ENCODE results near the gene DAP3. TPM values are rescaled to one million over a fixed set of nuclear protein-coding genes. Genes with fewer than 3 reads are reported as not detected.
A peak's percentile ranks its signal among the peaks of the same experiment; 100 is the strongest.

The DAP3 gene
- total and polyA plus RNA-seq, 9 of the 15 experiments (the other 6 are each of a cell fraction or from before 2014, with no cell fraction given): 155 to 484 (median 298) TPM

GRCh38 chr1:155688324-155689080 lies 389 bp upstream of the DAP3 start, which contains the start of gene YY1AP1 (continued):
- peak; percentile 50 for TF ChIP-seq THAP12 (CRISPR knock-in tag; IDR thresholded peaks at IDR 0.05)
- no peak for TF ChIP-seq ZNF23 (CRISPR knock-in tag; IDR thresholded peaks at IDR 0.05)
- 0 out of 2 replicates have a peak, but pooled peaks have one; percentile 62 for TF ChIP-seq ZC3H4 (CRISPR knock-in tag; IDR thresholded peaks at IDR 0.05; ENCODE audit: borderline replicate concordance)
- no peak for TF ChIP-seq ILK (tag; IDR thresholded peaks at IDR 0.05; ENCODE audit: borderline replicate concordance, low read depth)
- 0 out of 2 replicates have a peak, but pooled peaks have one; percentile 67 for TF ChIP-seq ZNF444 (CRISPR knock-in tag; IDR thresholded peaks at IDR 0.05)
- TF ChIP-seq ZNF232 (CRISPR knock-in tag; IDR thresholded peaks at IDR 0.05): peak; percentile 84
- no peak for TF ChIP-seq ZNF512 (tag; IDR thresholded peaks at IDR 0.05)
- TF ChIP-seq ESRRB (CRISPR knock-in tag; IDR thresholded peaks at IDR 0.05; ENCODE audit: borderline replicate concordance): no peak
- no peak for TF ChIP-seq RFX7 (CRISPR knock-in tag; IDR thresholded peaks at IDR 0.05)
- TF ChIP-seq HDAC2 (IDR thresholded peaks at IDR 0.05): 0 out of 2 replicates have a peak, but pooled peaks have one; percentile 23
- TF ChIP-seq CHD7 (IDR thresholded peaks at IDR 0.05; ENCODE audit: low read depth, low read length): no peak
- TF ChIP-seq ZNF785 (CRISPR knock-in tag; IDR thresholded peaks at IDR 0.05): no peak
